ENCODE data around the gene TNS4. TPM values are rescaled to one million over a fixed set of nuclear protein-coding genes. Genes with fewer than 3 reads are reported as not detected.

TNS4 gene
- total RNA-seq, 1 experiment from 2014 or later: 127 TPM

GRCh38 chr17:40433551-40434415 is 67.6 kb downstream of the TNS4 start:
- no peaks in the 10 kb centered on the region for H3K4me1 ChIP-seq (ENCODE audit: insufficient read depth, low read length)
- ChIA-PET CTCF (interaction anchor here (1.1 kb wide), 1 partner anchor 9 kb away, joined by 3 read pairs; no protein-coding TSS in a partner anchor), POLR2A (ENCODE audit: unreplicated experiment) (no interaction called here)
- peak; percentile 54 for ATAC-seq
- H2AFZ ChIP-seq (ENCODE audit: low read length): no peak overlapping the region
- H3K79me2 ChIP-seq (ENCODE audit: low read length): no peaks in the 10 kb centered on the region
- no peaks in the 10 kb centered on the region for H3K9me3 ChIP-seq (ENCODE audit: low read length)
- DNase-seq: no peak
- no peaks in the 10 kb centered on the region for H3K27me3 ChIP-seq (ENCODE audit: low read length)
- H4K20me1 ChIP-seq (ENCODE audit: low read length): no peaks in the 10 kb centered on the region
- no peaks in the 10 kb centered on the region for H3F3A ChIP-seq (ENCODE audit: low read length, unreplicated experiment)
- no peaks in the 10 kb centered on the region for H3K9me2 ChIP-seq (replicated peaks; ENCODE audit: low read length)
- no peak overlapping the region for H3K27ac ChIP-seq (ENCODE audit: low read length)
- intact Hi-C loops (cut with micrococcal nuclease): no loop called here
- no peaks in the 10 kb centered on the region for H3K36me3 ChIP-seq (ENCODE audit: low read depth, low read length)
- H3K4me3 ChIP-seq (ENCODE audit: low read length): no peak overlapping the region
- BruUV-seq (replicated peaks): no TSS peak
- no peak overlapping the region for H3K9ac ChIP-seq (ENCODE audit: low read length)
- TF ChIP-seq EZH2 (IDR thresholded peaks at IDR 0.05; ENCODE audit: low read length, unreplicated experiment) (no peak), CTCF (conservative IDR thresholded peaks at IDR 0.05; ENCODE audit: low read depth, low read length) (peak; percentile 56; the same call in 1 of the 2 replicates)
- H3K4me2 ChIP-seq (ENCODE audit: low read length): no peak overlapping the region

GRCh38 chr17:40432864-40433528 is 68.4 kb downstream of the TNS4 start:
- no peak overlapping the region for H3K4me2 ChIP-seq (ENCODE audit: low read length)
- intact Hi-C loops (cut with micrococcal nuclease): no loop called here
- ChIA-PET CTCF (interaction anchor here (1.1 kb wide), 1 partner anchor 10 kb away, joined by 3 read pairs; no protein-coding TSS in a partner anchor), POLR2A (ENCODE audit: unreplicated experiment) (no interaction called here)
- no peaks in the 10 kb centered on the region for H3F3A ChIP-seq (ENCODE audit: low read length, unreplicated experiment)
- H4K20me1 ChIP-seq (ENCODE audit: low read length): no peaks in the 10 kb centered on the region
- DNase-seq (no peak), ATAC-seq (no peak)
- H3K4me3 ChIP-seq (ENCODE audit: low read length): no peak overlapping the region
- H2AFZ ChIP-seq (ENCODE audit: low read length): no peak overlapping the region
- no peaks in the 10 kb centered on the region for H3K9me3 ChIP-seq (ENCODE audit: low read length)
- BruUV-seq (replicated peaks): no TSS peak
- H3K27ac ChIP-seq (ENCODE audit: low read length): no peak overlapping the region
- no peaks in the 10 kb centered on the region for H3K4me1 ChIP-seq (ENCODE audit: insufficient read depth, low read length)
- H3K36me3 ChIP-seq (ENCODE audit: low read depth, low read length): no peaks in the 10 kb centered on the region
- no peaks in the 10 kb centered on the region for H3K27me3 ChIP-seq (ENCODE audit: low read length)
- TF ChIP-seq EZH2phosphoT487 (IDR thresholded peaks at IDR 0.05; ENCODE audit: borderline replicate concordance, low read length): no peak
- no peaks in the 10 kb centered on the region for H3K79me2 ChIP-seq (ENCODE audit: low read length)
- no peak overlapping the region for H3K9ac ChIP-seq (ENCODE audit: low read length)
- no peaks in the 10 kb centered on the region for H3K9me2 ChIP-seq (replicated peaks; ENCODE audit: low read length)

- TF ChIP-seq EZH2phosphoT487 (IDR thresholded peaks at IDR 0.05; ENCODE audit: borderline replicate concordance, low read length): no peak
- TF ChIP-seq EZH2 (IDR thresholded peaks at IDR 0.05; ENCODE audit: low read length, unreplicated experiment): no peak
- TF ChIP-seq CTCF (conservative IDR thresholded peaks at IDR 0.05; ENCODE audit: low read depth, low read length): no peak
- ATAC-seq (no peak), DNase-seq (no peak)
- ChIA-PET CTCF (no interaction called here), POLR2A (ENCODE audit: unreplicated experiment) (no interaction called here)
- Histone ChIP-seq H3K36me3 (ENCODE audit: low read depth, low read length) (no peaks in the 10 kb centered on the region), H2AFZ (ENCODE audit: low read length) (no peak overlapping the region), H3K9ac (ENCODE audit: low read length) (no peak overlapping the region), H3K27ac (ENCODE audit: low read length) (no peak overlapping the region), H3K79me2 (ENCODE audit: low read length) (no peaks in the 10 kb centered on the region), H3K9me3 (ENCODE audit: low read length) (no peaks in the 10 kb centered on the region), H4K20me1 (ENCODE audit: low read length) (no peaks in the 10 kb centered on the region), H3K27me3 (ENCODE audit: low read length) (no peaks in the 10 kb centered on the region), H3K4me3 (ENCODE audit: low read length) (no peak overlapping the region), H3K9me2 (replicated peaks; ENCODE audit: low read length) (no peaks in the 10 kb centered on the region), H3K4me1 (ENCODE audit: insufficient read depth, low read length) (no peaks in the 10 kb centered on the region), H3K4me2 (ENCODE audit: low read length) (no peak overlapping the region), H3F3A (ENCODE audit: low read length, unreplicated experiment) (no peaks in the 10 kb centered on the region)
- BruUV-seq (replicated peaks): no TSS peak
- intact Hi-C loops (cut with micrococcal nuclease): no loop called here
These were observed 70.2 kb downstream of the TNS4 start for GRCh38 chr17:40431231-40431602.
